GM12878 (cell line): ENCODE results near the gene OR56A5.

Experiments
- BACH1 ChIP-seq: fragments of 450-650 bp; IDR thresholded peaks from 2 replicates; pipeline ENCODE4 v1.6.1; 2017; ENCODE audit warnings: mild to moderate bottlenecking, borderline replicate concordance
- POLR2A ChIP-seq: IDR thresholded peaks from 2 replicates; pipeline ENCODE4 v1.6.1; 2011; ENCODE audit warnings: low read depth, mild to moderate bottlenecking, low read length
- TF ChIP-seq, protein P1 (sequence below): fragments of 450-650 bp; formaldehyde crosslinking; IDR thresholded peaks from 2 replicates; pipeline ENCODE4 v1.4.0; 2020; ENCODE audit warnings: mild to moderate bottlenecking, moderate library complexity
- TF ChIP-seq, protein P2 (sequence below), 3 experiments: IDR thresholded peaks in 2 of 3; conservative IDR thresholded peaks in 1 of 3; 2 replicates each; pipeline ENCODE4 v1.5.1; 2011; ENCODE audit warnings: low read depth in 3 of 3, low read length in 3 of 3, mild to moderate bottlenecking in 3 of 3, control low read depth in 2 of 3, moderate library complexity in 2 of 3, inconsistent platforms in 1 of 3, mixed read lengths in 1 of 3; ENCODE audit not compliant: control insufficient read depth in 2 of 3, insufficient read depth in 1 of 3; ENCODE audit errors: extremely low read depth in 1 of 3

DNA sequence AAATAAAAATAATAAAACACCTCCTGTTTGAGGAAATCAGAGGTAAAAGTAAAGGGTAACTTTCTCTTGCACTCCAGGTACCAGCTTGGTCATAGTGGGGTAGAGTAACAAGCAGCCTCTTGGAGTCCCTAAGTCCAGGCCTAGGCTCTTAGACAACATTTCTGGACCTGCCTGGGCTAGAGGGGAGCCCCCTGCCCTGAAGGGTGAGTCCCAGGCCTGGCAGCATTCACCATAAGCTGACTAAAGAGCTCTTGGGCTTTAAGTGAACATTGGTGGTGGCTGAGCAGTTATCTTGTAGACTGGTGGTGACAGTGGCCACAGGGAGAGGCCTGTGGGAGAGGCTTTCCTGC, 44.9 kb downstream of the OR56A5 start:
- no peak for TF ChIP-seq BACH1
- TF ChIP-seq, protein P1, sequence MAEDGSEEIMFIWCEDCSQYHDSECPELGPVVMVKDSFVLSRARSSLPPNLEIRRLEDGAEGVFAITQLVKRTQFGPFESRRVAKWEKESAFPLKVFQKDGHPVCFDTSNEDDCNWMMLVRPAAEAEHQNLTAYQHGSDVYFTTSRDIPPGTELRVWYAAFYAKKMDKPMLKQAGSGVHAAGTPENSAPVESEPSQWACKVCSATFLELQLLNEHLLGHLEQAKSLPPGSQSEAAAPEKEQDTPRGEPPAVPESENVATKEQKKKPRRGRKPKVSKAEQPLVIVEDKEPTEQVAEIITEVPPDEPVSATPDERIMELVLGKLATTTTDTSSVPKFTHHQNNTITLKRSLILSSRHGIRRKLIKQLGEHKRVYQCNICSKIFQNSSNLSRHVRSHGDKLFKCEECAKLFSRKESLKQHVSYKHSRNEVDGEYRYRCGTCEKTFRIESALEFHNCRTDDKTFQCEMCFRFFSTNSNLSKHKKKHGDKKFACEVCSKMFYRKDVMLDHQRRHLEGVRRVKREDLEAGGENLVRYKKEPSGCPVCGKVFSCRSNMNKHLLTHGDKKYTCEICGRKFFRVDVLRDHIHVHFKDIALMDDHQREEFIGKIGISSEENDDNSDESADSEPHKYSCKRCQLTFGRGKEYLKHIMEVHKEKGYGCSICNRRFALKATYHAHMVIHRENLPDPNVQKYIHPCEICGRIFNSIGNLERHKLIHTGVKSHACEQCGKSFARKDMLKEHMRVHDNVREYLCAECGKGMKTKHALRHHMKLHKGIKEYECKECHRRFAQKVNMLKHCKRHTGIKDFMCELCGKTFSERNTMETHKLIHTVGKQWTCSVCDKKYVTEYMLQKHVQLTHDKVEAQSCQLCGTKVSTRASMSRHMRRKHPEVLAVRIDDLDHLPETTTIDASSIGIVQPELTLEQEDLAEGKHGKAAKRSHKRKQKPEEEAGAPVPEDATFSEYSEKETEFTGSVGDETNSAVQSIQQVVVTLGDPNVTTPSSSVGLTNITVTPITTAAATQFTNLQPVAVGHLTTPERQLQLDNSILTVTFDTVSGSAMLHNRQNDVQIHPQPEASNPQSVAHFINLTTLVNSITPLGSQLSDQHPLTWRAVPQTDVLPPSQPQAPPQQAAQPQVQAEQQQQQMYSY (CRISPR knock-in tag), result no peak
- TF ChIP-seq POLR2A, result no peak
- TF ChIP-seq, protein P2, sequence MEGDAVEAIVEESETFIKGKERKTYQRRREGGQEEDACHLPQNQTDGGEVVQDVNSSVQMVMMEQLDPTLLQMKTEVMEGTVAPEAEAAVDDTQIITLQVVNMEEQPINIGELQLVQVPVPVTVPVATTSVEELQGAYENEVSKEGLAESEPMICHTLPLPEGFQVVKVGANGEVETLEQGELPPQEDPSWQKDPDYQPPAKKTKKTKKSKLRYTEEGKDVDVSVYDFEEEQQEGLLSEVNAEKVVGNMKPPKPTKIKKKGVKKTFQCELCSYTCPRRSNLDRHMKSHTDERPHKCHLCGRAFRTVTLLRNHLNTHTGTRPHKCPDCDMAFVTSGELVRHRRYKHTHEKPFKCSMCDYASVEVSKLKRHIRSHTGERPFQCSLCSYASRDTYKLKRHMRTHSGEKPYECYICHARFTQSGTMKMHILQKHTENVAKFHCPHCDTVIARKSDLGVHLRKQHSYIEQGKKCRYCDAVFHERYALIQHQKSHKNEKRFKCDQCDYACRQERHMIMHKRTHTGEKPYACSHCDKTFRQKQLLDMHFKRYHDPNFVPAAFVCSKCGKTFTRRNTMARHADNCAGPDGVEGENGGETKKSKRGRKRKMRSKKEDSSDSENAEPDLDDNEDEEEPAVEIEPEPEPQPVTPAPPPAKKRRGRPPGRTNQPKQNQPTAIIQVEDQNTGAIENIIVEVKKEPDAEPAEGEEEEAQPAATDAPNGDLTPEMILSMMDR (IDR thresholded peaks at IDR 0.05 in 2 of 3, conservative IDR thresholded peaks at IDR 0.05 in 1 of 3; ENCODE audit: control insufficient read depth in 2 of 3, extremely low read depth in 1 of 3, insufficient read depth in 1 of 3, low read depth in 3 of 3, low read length in 3 of 3), result no peak
